Activated CD8-positive, alpha-beta memory T cell treated with anti-CD3 and anti-CD28 coated beads, Interleukin-2, amount 10 ng/mL, durations not matched to agents 7 days and 5 days (primary cell): ENCODE measurements around the gene CNTNAP2. TPM values are rescaled to one million over a fixed set of nuclear protein-coding genes. Genes with fewer than 3 reads are reported as not detected.

ENCODE experiments used
- ATAC-seq: fragments of 150-1000 bp; cut with Tn5 transposase; one replicate; pipeline ENCODE4 v1.10.0; 2021; ENCODE audit warnings: moderate library complexity
- CTCF ChIA-PET: fragments of 350-600 bp; sonication (Branson Sonifier 250); formaldehyde crosslinking; loops from one replicate; lab custom pipeline; 2021; ENCODE audit warnings: antibody characterized with exemption; lab: Charles Lee
- DNase-seq: peaks from one replicate; pipeline ENCODE4 v3.0.0-alpha.2; 2020
- H3K27ac Mint-ChIP-seq: one replicate; pipeline ENCODE4 v1.8.0; 2021; ENCODE audit warnings: mild to moderate bottlenecking, mixed read lengths
- H3K27me3 Mint-ChIP-seq: one replicate; pipeline ENCODE4 v1.8.0; 2021; ENCODE audit warnings: mixed read lengths
- H3K36me3 Mint-ChIP-seq: one replicate; pipeline ENCODE4 v1.8.0; 2021; ENCODE audit warnings: mild to moderate bottlenecking, mixed read lengths
- H3K4me1 Mint-ChIP-seq: one replicate; pipeline ENCODE4 v1.8.0; 2021; ENCODE audit warnings: mixed read lengths
- H3K4me3 Mint-ChIP-seq: one replicate; pipeline ENCODE4 v1.8.0; 2021; ENCODE audit warnings: mild to moderate bottlenecking, moderate library complexity, mixed read lengths
- H3K9me3 Mint-ChIP-seq: one replicate; pipeline ENCODE4 v1.8.0; 2022; ENCODE audit warnings: low read depth, mixed read lengths
- total RNA-seq, 2 experiments: library from RNA; stranded (reverse); gene quantifications; one replicate each; pipeline ENCODE4 v1.2.3, GENCODE V29; 2021

The CNTNAP2 gene
- total RNA-seq, 2 experiments from 2014 or later, result not detected

DNA sequence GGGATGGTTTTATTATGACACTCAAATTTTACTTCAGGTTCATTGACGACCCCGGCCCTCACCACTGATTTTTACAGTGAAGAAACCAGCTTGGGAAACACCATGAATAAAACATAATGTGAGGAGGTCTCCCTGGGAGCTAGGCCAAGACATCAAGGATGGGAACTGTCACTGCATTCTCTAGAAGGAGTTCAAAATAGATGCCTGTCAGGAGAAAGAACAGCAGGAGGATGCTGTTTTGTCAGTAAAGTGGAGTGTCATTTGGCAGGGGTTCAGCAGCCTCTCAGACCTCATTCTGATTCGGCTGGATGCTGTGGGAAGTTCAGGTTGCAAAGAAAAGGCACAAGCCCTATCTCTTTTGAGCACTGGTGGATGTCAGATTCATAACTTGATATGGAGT is 2113.7 kb downstream of the CNTNAP2 start:
- DNase-seq (no peak), ATAC-seq (no peak)
- Mint-ChIP-seq H3K36me3 (no peaks in the 10 kb centered on the region), H3K27me3 (no peaks in the 10 kb centered on the region), H3K27ac (no peak overlapping the region), H3K4me3 (no peak overlapping the region), H3K9me3 (peaks cover under 1% of the 10 kb centered on the region), H3K4me1 (no peaks in the 10 kb centered on the region)
- CTCF ChIA-PET, result interaction anchor here (1.9 kb wide), 1 partner anchor 12 kb away, joined by 6 read pairs; no protein-coding TSS in a partner anchor

DNA sequence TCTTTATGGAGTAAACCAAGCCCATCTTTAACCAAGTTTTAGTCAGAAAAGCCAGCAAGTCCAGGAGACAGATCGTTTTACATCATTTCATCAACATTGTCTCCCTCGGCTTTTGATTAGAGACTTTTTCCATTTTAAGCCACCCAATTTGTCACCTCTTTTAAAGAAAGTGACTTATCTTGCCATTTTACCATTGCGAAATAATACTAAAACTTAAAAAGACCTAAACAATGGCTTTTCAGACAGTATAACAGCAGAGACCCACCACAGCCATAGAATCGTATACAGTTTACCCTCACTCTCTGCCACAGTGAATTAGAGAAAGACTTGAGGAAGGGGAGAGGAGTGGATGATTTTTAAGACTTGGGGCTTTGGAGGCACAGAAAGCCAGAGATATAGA is 2114.3 kb downstream of the CNTNAP2 start:
- CTCF ChIA-PET, result interaction anchor here (1.9 kb wide), 1 partner anchor 12 kb away, joined by 6 read pairs; no protein-coding TSS in a partner anchor
- Mint-ChIP-seq H3K4me1 (no peaks in the 10 kb centered on the region), H3K4me3 (no peak overlapping the region), H3K36me3 (no peaks in the 10 kb centered on the region), H3K27me3 (no peaks in the 10 kb centered on the region), H3K9me3 (no peaks in the 10 kb centered on the region), H3K27ac (no peak overlapping the region)
- no peak for DNase-seq
- ATAC-seq, result no peak

DNA sequence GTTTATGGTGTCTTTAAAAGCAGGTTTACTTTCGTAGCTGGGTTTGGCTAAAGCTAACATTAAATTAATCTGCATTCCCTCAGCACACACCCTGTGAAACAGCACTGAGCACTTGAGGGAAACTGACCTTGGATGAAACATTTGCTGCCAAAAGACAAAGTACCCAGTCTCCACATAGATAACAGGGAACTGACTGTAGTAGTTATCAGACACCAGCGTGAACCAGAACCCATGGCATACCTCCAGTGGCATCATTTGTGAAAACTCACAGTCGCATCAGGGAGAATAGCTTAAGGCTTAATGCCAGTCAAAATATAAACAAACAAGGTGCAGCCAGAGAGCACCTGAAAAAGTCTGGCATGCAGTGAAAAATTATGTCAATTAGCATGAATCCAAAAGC is 2116.2 kb downstream of the CNTNAP2 start:
- Mint-ChIP-seq H3K27ac (no peak overlapping the region), H3K4me1 (no peaks in the 10 kb centered on the region), H3K4me3 (no peak overlapping the region), H3K27me3 (no peaks in the 10 kb centered on the region), H3K36me3 (no peaks in the 10 kb centered on the region), H3K9me3 (no peaks in the 10 kb centered on the region)
- CTCF ChIA-PET, result no interaction called here
- ATAC-seq, result no peak
- DNase-seq, result no peak

DNA sequence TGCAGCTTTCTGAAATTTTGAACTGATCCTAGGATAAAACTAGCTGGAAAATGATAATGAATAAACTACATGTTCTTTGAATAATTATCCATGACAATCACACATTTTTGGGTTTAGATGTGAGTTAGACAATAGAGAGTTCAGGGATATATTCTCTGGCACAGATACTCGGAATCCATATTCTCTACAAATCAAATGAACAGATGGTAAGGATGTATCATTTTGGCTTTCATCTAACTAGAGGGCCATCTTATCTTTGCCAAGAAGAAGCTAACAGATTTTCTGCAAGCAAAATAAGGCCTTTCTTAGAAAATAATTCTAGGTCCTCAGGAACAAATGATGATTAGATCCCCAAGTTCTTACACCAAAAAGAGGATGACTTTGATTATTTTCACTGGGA is 2118.1 kb downstream of the CNTNAP2 start:
- Mint-ChIP-seq H3K4me3 (no peak overlapping the region), H3K4me1 (no peaks in the 10 kb centered on the region), H3K27me3 (peaks cover 3% of the 10 kb centered on the region), H3K36me3 (no peaks in the 10 kb centered on the region), H3K9me3 (no peaks in the 10 kb centered on the region), H3K27ac (no peak overlapping the region)
- ATAC-seq (no peak), DNase-seq (no peak)
- CTCF ChIA-PET, result no interaction called here

DNA sequence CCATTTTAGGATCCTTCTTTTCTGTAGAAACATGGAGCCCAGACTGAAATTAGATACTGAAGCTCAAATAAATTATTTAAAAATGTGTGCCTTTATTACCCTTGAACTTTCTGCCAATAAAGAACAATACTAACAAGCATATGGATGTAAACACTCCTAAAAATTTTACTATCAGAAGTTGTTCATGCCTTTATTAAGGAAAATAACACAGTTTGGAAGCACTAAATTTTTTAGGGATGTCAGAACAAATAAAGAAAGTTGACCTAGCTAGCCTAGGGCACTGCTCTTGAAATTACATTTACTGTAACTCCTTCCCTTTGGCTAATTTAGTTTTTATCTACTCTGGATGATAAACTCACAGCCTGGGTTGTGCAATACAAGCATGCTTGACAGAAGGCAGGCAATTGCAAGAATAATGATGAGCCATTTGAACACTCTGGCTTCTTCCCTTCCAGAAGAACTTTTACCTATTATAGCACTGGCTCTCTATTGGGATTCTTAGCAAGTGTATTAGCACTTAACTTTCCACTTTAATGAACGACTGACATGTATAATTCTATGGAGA is 2122.2 kb downstream of the CNTNAP2 start:
- Mint-ChIP-seq H3K27ac (no peak overlapping the region), H3K9me3 (no peaks in the 10 kb centered on the region), H3K4me1 (no peaks in the 10 kb centered on the region), H3K4me3 (no peak overlapping the region), H3K27me3 (peaks cover 27% of the 10 kb centered on the region), H3K36me3 (no peaks in the 10 kb centered on the region)
- DNase-seq, result no peak
- CTCF ChIA-PET, result no interaction called here
- no peak for ATAC-seq

DNA sequence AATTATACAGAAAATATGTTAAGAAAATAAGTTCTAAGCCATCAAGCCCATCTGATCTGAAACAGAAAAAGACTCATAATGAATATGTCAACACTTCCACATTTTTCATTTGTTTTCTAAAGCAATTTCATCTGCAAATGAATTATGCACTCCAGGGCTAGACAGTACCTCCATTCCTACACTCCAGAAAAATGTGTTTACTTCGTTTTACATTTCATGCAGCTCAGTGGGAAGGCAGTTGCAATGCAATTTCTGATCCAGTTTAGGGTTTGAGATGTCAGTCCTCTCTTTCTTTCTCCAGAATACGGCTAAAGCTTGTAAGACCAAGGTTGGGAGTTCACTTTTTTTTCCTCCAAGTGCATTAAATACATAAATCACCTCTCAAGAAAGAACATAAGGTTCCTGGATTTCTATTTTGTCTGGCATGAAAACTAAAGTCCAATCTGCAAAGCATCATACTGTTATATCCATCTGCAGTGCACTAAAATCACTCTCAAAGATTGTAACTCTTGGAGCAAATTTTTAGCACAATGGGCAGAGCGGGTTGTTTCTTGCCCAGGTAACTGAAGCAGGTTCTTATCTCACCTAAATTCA is 2125.2 kb downstream of the CNTNAP2 start:
- Mint-ChIP-seq H3K27me3 (peaks cover 27% of the 10 kb centered on the region), H3K36me3 (no peaks in the 10 kb centered on the region), H3K4me1 (no peaks in the 10 kb centered on the region), H3K9me3 (no peaks in the 10 kb centered on the region), H3K27ac (no peak overlapping the region), H3K4me3 (no peak overlapping the region)
- DNase-seq (no peak), ATAC-seq (no peak)
- CTCF ChIA-PET, result interaction anchor here (0.8 to 2.0 kb wide), 7 partner anchors 9 to 24 kb away, joined by 3 to 6 read pairs (median 4); no protein-coding TSS in a partner anchor

DNA sequence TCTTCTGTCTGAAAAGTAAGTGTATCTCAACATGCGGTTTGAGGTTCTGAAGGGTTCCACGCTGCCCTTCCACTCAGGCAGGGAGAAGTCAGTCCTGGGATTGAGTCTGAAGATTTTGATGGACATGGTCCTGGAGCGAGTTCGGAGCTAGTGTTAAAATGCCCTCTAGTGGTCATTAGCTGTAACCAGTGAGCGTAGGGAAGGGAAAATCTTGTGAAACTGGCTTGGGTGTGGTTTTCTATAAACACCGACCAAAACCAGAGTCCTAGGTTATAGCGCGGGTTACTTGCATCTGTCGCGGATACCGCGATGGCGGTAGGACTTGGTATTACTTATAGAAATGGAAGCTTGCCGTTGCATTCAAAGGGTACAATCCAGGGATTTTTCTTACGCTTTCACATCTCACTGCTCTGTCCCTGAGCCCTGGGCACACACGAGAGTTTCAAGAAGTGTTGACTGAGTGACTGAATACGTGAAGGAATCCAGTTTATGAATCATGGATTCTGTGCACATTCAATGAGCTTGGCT is 2125.8 kb downstream of the CNTNAP2 start:
- DNase-seq, result no peak
- Mint-ChIP-seq H3K27me3 (peaks cover 27% of the 10 kb centered on the region), H3K27ac (no peak overlapping the region), H3K36me3 (no peaks in the 10 kb centered on the region), H3K4me3 (no peak overlapping the region), H3K4me1 (no peaks in the 10 kb centered on the region), H3K9me3 (no peaks in the 10 kb centered on the region)
- peak; percentile 30 for ATAC-seq
- CTCF ChIA-PET, result interaction anchor here (0.8 to 2.0 kb wide), 8 partner anchors 8 to 48 kb away, joined by 3 to 6 read pairs (median 4); no protein-coding TSS in a partner anchor

DNA sequence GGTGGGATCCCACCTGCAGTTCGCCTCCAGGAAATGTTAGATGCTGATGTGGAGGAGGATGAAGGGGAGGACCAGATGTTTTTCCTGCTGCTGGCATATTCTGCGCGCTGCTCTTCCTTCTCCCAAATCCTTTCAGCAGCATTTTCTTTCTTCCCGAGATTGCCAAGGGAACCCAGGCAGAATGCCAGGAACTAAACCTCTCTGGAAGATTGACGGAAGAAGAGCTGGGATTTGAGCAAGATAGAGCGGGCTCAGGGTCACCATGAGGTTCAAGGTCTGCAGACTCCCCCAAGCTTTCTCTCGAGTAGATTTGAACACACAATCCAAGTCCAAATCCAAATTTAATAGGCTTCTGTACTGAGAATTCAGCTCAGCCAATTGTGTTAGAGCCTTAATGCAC is 2128.8 kb downstream of the CNTNAP2 start:
- no peak for ATAC-seq
- H3K36me3 Mint-ChIP-seq, result no peaks in the 10 kb centered on the region
- H3K27me3 Mint-ChIP-seq, result peaks cover 22% of the 10 kb centered on the region
- H3K27ac Mint-ChIP-seq, result no peak overlapping the region
- no peaks in the 10 kb centered on the region for H3K4me1 Mint-ChIP-seq
- CTCF ChIA-PET, result interaction anchor here (2.1 kb wide), 1 partner anchor 15 kb away, joined by 4 read pairs; no protein-coding TSS in a partner anchor
- no peak overlapping the region for H3K4me3 Mint-ChIP-seq
- H3K9me3 Mint-ChIP-seq, result no peaks in the 10 kb centered on the region
- no peak for DNase-seq

DNA sequence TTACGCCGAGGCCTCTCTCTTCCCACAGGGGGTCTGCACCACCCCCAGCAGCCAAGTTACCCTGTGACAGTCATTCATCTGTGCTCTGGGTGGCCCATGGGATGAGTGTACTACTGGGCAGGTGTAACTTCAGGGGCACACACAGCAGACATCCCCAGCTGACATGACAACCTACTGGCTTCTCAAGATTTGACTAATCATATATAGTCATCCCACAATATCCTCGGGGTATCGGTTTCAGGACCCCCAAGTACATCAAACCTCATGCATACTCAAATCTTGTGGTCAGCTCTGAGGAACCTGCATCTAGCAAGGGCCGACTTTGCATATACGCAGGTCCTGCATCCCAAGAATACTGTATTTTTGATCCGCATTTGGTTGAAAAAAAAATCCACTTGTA is 2137.0 kb downstream of the CNTNAP2 start:
- no peak for ATAC-seq

DNA sequence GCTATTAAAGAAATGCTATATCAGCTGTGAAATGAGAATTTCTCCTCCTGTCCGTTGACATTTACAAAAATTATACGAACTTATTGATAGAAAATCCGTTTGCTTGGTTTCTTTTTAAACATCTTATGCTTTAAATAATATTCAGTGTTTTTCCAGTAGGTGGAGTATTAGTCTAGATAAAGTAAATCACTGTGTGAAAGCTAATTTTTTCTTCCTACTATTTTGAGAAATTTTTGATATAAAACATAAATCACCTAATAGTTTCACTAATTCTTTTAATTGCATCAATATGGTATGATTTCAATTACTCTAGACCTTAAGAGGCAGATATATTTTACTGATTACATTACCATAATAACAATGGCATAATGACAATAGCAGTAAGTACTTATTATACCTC is 2138.7 kb downstream of the CNTNAP2 start:
- Mint-ChIP-seq H3K36me3 (no peaks in the 10 kb centered on the region), H3K9me3 (peaks cover 14% of the 10 kb centered on the region), H3K27me3 (no peaks in the 10 kb centered on the region), H3K4me3 (no peak overlapping the region), H3K4me1 (no peaks in the 10 kb centered on the region), H3K27ac (no peak overlapping the region)
- DNase-seq (no peak), ATAC-seq (no peak)
- CTCF ChIA-PET, result no interaction called here

More for the DNA sequence above, 2137.0 kb downstream of the CNTNAP2 start:
- no peaks in the 10 kb centered on the region for H3K36me3 Mint-ChIP-seq
- H3K4me3 Mint-ChIP-seq, result no peak overlapping the region
- CTCF ChIA-PET, result no interaction called here
- no peak for DNase-seq
- H3K9me3 Mint-ChIP-seq, result peaks cover 14% of the 10 kb centered on the region
- no peak overlapping the region for H3K27ac Mint-ChIP-seq
- H3K27me3 Mint-ChIP-seq, result no peaks in the 10 kb centered on the region
- no peaks in the 10 kb centered on the region for H3K4me1 Mint-ChIP-seq

DNA sequence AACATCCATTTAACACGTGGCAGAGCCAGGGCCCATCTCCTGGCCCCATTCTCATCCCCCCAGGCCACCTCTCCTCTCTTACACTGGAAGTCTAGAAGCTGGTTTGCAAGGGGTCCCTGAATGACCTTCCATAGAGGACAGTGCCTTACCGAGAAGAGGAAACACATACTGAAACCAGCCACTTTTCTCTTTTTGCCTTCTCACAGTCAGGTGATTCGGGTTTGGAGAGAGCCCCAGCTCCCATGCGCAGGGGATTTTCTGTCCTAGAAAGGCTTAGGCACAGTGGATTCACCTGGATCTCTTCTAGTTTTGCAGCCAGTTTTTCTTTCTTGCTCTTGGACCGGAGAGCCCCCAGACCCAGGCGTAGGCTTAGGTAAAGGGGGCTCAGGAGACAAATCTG is 2139.8 kb downstream of the CNTNAP2 start:
- DNase-seq (no peak), ATAC-seq (no peak)
- H3K27ac Mint-ChIP-seq, result no peak overlapping the region
- H3K9me3 Mint-ChIP-seq, result peaks cover 7% of the 10 kb centered on the region
- no peak overlapping the region for H3K4me3 Mint-ChIP-seq
- H3K36me3 Mint-ChIP-seq, result no peaks in the 10 kb centered on the region
- H3K27me3 Mint-ChIP-seq, result no peaks in the 10 kb centered on the region
- CTCF ChIA-PET, result interaction anchor here (0.7 kb wide), 1 partner anchor 8 kb away, joined by 3 read pairs; no protein-coding TSS in a partner anchor
- H3K4me1 Mint-ChIP-seq, result no peaks in the 10 kb centered on the region

DNA sequence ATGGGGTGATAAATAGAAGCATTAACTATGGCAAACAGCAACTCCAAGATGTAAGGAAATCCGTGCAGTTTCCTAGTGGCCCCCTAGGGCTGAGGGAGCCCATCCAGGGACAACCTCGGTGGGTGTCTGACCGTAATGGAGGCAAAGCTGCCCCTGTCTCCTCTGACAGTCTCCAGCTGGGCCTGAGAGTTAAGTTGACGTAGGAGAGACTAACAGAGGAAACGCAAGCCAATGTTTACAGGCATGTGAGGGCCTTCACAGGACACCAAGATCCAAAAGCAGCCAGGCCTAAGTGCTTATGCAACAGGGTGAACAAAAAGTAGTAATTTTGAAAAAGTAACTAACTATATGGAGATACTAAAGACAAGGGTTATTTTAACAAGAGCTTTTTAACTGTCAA is 2144.0 kb downstream of the CNTNAP2 start:
- Mint-ChIP-seq H3K36me3 (no peaks in the 10 kb centered on the region), H3K9me3 (no peaks in the 10 kb centered on the region), H3K27ac (no peak overlapping the region), H3K4me3 (no peak overlapping the region), H3K27me3 (peaks cover 9% of the 10 kb centered on the region), H3K4me1 (peaks cover 5% of the 10 kb centered on the region)
- CTCF ChIA-PET, result interaction anchor here (1.0 to 1.6 kb wide), 2 partner anchors 16 to 18 kb away, joined by 4 read pairs; no protein-coding TSS in a partner anchor
- ATAC-seq (no peak), DNase-seq (no peak)

DNA sequence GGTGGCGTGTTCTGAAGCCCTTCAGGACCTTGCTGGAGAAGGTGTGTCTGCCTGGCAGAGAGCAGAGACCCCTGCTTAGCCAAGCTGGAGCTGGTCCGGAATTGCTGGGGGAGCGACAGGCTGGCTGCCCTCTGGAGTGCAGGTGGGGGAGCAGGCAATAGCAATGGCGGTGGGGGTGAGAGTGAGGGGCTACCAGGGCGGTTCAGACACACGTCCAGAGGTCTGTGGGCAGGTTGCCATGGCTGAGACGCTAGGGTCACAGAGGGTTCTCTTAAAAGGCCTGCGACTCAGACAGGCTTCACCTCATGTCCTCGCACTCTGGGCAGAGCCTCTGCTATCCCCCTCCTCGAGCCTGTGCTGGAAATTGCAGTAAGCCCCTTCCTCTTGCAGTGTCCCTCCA is 2144.9 kb downstream of the CNTNAP2 start:
- Mint-ChIP-seq H3K9me3 (no peaks in the 10 kb centered on the region), H3K4me3 (no peak overlapping the region), H3K27ac (no peak overlapping the region), H3K36me3 (no peaks in the 10 kb centered on the region), H3K27me3 (peaks cover 9% of the 10 kb centered on the region), H3K4me1 (peaks cover 5% of the 10 kb centered on the region)
- no peak for DNase-seq
- no peak for ATAC-seq
- CTCF ChIA-PET, result no interaction called here
